Measurements from ENCODE around the gene PRPS1. TPM values are rescaled to one million over a fixed set of nuclear protein-coding genes. Genes with fewer than 3 reads are reported as not detected.

Gene PRPS1
- total RNA-seq, 1 donor from 2014 or later: 19.9 TPM

- no peak for DNase-seq (ENCODE audit: extremely low spot score in 2 of 2)
- no peak overlapping the region for H3K4me3 ChIP-seq
- H3K9me3 ChIP-seq: no peaks in the 10 kb centered on the region
- H3K27ac ChIP-seq: no peak overlapping the region
- no peaks in the 10 kb centered on the region for H3K36me3 ChIP-seq
- no peak for TF ChIP-seq CTCF (IDR thresholded peaks at IDR 0.05)
- TF ChIP-seq POLR2AphosphoS5 (IDR thresholded peaks at IDR 0.05; ENCODE audit: insufficient read depth in 1 of 2, low read depth in 1 of 2): no peak
- no peak for TF ChIP-seq POLR2A (IDR thresholded peaks at IDR 0.05)
- H3K4me1 ChIP-seq: no peaks in the 10 kb centered on the region
- intact Hi-C loops (cut with DNase I): no loop called here
- H3K27me3 ChIP-seq: no peaks in the 10 kb centered on the region
Observed at GRCh38 chrX:107659286-107659685, 31.0 kb downstream of the PRPS1 start.

GRCh38 chrX:107659768-107660167, 31.5 kb downstream of the PRPS1 start:
- DNase-seq (ENCODE audit: extremely low spot score in 2 of 2): no peak
- peak in 2 of 3 experiments; percentile 3 to 64 for TF ChIP-seq CTCF (IDR thresholded peaks at IDR 0.05)
- TF ChIP-seq POLR2A (IDR thresholded peaks at IDR 0.05): no peak
- TF ChIP-seq POLR2AphosphoS5 (IDR thresholded peaks at IDR 0.05; ENCODE audit: insufficient read depth in 1 of 2, low read depth in 1 of 2): no peak
- H3K4me1 ChIP-seq: no peaks in the 10 kb centered on the region
- H3K27me3 ChIP-seq: no peaks in the 10 kb centered on the region
- no peak overlapping the region for H3K4me3 ChIP-seq
- intact Hi-C loops (cut with DNase I): no loop called here
- H3K27ac ChIP-seq: no peak overlapping the region
- H3K36me3 ChIP-seq: no peaks in the 10 kb centered on the region
- H3K9me3 ChIP-seq: no peaks in the 10 kb centered on the region

- no peak overlapping the region for H3K4me3 ChIP-seq
- no peak for DNase-seq (ENCODE audit: extremely low spot score in 2 of 2)
- H3K27me3 ChIP-seq: no peaks in the 10 kb centered on the region
- intact Hi-C loops (cut with DNase I): no loop called here
- no peaks in the 10 kb centered on the region for H3K9me3 ChIP-seq
- no peaks in the 10 kb centered on the region for H3K4me1 ChIP-seq
- TF ChIP-seq CTCF (IDR thresholded peaks at IDR 0.05) (no peak), POLR2AphosphoS5 (IDR thresholded peaks at IDR 0.05; ENCODE audit: insufficient read depth in 1 of 2, low read depth in 1 of 2) (no peak), POLR2A (IDR thresholded peaks at IDR 0.05) (no peak)
- H3K36me3 ChIP-seq: no peaks in the 10 kb centered on the region
- H3K27ac ChIP-seq: no peak overlapping the region
Observed at GRCh38 chrX:107662145-107662544, 33.8 kb downstream of the PRPS1 start.

GRCh38 chrX:107662824-107663223, 34.5 kb downstream of the PRPS1 start:
- Histone ChIP-seq H3K4me3 (no peak overlapping the region), H3K27me3 (no peaks in the 10 kb centered on the region), H3K36me3 (no peaks in the 10 kb centered on the region), H3K27ac (no peak overlapping the region), H3K9me3 (no peaks in the 10 kb centered on the region), H3K4me1 (no peaks in the 10 kb centered on the region)
- intact Hi-C loops (cut with DNase I): no loop called here
- TF ChIP-seq POLR2AphosphoS5 (IDR thresholded peaks at IDR 0.05; ENCODE audit: insufficient read depth in 1 of 2, low read depth in 1 of 2): no peak
- no peak for TF ChIP-seq POLR2A (IDR thresholded peaks at IDR 0.05)
- no peak for TF ChIP-seq CTCF (IDR thresholded peaks at IDR 0.05)
- DNase-seq (ENCODE audit: extremely low spot score in 2 of 2): no peak

GRCh38 chrX:107666931-107667330, 38.6 kb downstream of the PRPS1 start:
- no peak overlapping the region for H3K27ac ChIP-seq
- no peak for TF ChIP-seq CTCF (IDR thresholded peaks at IDR 0.05)
- no peak for TF ChIP-seq POLR2A (IDR thresholded peaks at IDR 0.05)
- TF ChIP-seq POLR2AphosphoS5 (IDR thresholded peaks at IDR 0.05; ENCODE audit: insufficient read depth in 1 of 2, low read depth in 1 of 2): no peak
- no peaks in the 10 kb centered on the region for H3K4me1 ChIP-seq
- intact Hi-C loops (cut with DNase I): no loop called here
- H3K36me3 ChIP-seq: no peaks in the 10 kb centered on the region
- no peaks in the 10 kb centered on the region for H3K27me3 ChIP-seq
- H3K9me3 ChIP-seq: no peaks in the 10 kb centered on the region
- DNase-seq (ENCODE audit: extremely low spot score in 2 of 2): no peak
- no peak overlapping the region for H3K4me3 ChIP-seq

Data from vagina (tissue), 2 donors.